IMR-90 (cell line): ENCODE results near the gene WDR37.

Experiments used
- NFE2L2 ChIP-seq: fragments of 150-350 bp; IDR thresholded peaks from 2 replicates; pipeline ENCODE4 v1.6.1; 2016; ENCODE audit warnings: low read depth, mild to moderate bottlenecking, low read length
- POLR2A ChIP-seq: IDR thresholded peaks from 2 replicates; pipeline ENCODE4 v1.6.1; 2012; ENCODE audit warnings: mild to moderate bottlenecking, low read depth, low read length
- RAD21 ChIP-seq: IDR thresholded peaks from 2 replicates; pipeline ENCODE4 v1.6.1; 2012; ENCODE audit warnings: low read length, improper control_type of control experiment
- TF ChIP-seq, protein P1 (sequence below): conservative IDR thresholded peaks from 2 replicates; pipeline ENCODE4 v1.5.1; 2012; ENCODE audit warnings: mild to moderate bottlenecking, low read depth, low read length, improper control_type of control experiment
- TF ChIP-seq, protein P2 (sequence below): fragments of 150-350 bp; IDR thresholded peaks from 2 replicates; pipeline ENCODE4 v1.6.1; 2016; ENCODE audit warnings: low read depth, mild to moderate bottlenecking, low read length, moderate library complexity, borderline replicate concordance

DNA sequence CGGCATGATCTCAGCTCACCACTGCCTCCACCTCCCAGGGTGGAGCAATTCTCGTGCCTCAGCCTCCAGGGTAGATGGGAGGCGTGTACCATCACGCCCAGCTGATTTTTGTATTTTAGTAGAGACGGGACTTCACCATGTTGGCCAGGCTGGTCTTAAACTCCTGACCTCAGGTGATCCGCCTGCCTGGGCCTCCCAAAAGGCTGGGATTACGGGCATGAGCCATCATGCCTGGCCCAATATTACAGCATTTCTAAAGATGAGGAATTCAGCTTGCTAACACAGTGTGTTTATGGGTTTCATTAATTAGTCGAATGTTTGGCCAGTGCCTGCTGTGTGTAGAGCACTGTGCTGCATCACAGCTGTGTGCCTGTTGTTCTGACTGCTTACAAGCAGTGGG is 3.7 kb downstream of the WDR37 start:
- no peak for TF ChIP-seq RAD21
- TF ChIP-seq, protein P1, sequence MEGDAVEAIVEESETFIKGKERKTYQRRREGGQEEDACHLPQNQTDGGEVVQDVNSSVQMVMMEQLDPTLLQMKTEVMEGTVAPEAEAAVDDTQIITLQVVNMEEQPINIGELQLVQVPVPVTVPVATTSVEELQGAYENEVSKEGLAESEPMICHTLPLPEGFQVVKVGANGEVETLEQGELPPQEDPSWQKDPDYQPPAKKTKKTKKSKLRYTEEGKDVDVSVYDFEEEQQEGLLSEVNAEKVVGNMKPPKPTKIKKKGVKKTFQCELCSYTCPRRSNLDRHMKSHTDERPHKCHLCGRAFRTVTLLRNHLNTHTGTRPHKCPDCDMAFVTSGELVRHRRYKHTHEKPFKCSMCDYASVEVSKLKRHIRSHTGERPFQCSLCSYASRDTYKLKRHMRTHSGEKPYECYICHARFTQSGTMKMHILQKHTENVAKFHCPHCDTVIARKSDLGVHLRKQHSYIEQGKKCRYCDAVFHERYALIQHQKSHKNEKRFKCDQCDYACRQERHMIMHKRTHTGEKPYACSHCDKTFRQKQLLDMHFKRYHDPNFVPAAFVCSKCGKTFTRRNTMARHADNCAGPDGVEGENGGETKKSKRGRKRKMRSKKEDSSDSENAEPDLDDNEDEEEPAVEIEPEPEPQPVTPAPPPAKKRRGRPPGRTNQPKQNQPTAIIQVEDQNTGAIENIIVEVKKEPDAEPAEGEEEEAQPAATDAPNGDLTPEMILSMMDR, result no peak
- no peak for TF ChIP-seq POLR2A
- TF ChIP-seq, protein P2, sequence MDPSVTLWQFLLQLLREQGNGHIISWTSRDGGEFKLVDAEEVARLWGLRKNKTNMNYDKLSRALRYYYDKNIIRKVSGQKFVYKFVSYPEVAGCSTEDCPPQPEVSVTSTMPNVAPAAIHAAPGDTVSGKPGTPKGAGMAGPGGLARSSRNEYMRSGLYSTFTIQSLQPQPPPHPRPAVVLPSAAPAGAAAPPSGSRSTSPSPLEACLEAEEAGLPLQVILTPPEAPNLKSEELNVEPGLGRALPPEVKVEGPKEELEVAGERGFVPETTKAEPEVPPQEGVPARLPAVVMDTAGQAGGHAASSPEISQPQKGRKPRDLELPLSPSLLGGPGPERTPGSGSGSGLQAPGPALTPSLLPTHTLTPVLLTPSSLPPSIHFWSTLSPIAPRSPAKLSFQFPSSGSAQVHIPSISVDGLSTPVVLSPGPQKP, result no peak
- TF ChIP-seq NFE2L2, result no peak
